Smooth muscle cell (in vitro differentiated cells): Measurements from ENCODE around the gene OVAAL. TPM values are rescaled to one million over a fixed set of nuclear protein-coding genes. Genes with fewer than 3 reads are reported as not detected.
"Not testable (repeated sequence)": the region's sequence is repeated elsewhere in the genome, so short reads cannot be mapped to it uniquely, and the experiment has no call there.

ENCODE experiments used
- DNase-seq: peaks from one replicate; lab custom pipeline; 2025; ENCODE audit not compliant: unreplicated experiment; lab: John Stamatoyannopoulos, UW
- H2AFZ ChIP-seq: fragments of 200-600 bp; sonication (generic); 2 replicates; pipeline ENCODE4 v1.6.0; 2016; ENCODE audit warnings: antibody characterized with exemption, low read depth, mild to moderate bottlenecking
- H3F3A ChIP-seq: fragments of 200-600 bp; sonication (generic); 2 replicates; pipeline ENCODE4 v1.6.0; 2017; ENCODE audit warnings: antibody characterized with exemption, low read depth
- H3K27ac ChIP-seq: fragments of 200-600 bp; sonication (generic); 2 replicates; pipeline ENCODE4 v1.5.1; 2016; ENCODE audit warnings: low read depth, mild to moderate bottlenecking
- H3K27me3 ChIP-seq: fragments of 200-600 bp; sonication (generic); 2 replicates; pipeline ENCODE4 v1.6.1; 2016; ENCODE audit warnings: low read depth, mild to moderate bottlenecking
- H3K36me3 ChIP-seq: fragments of 200-600 bp; sonication (generic); 2 replicates; pipeline ENCODE4 v1.5.1; 2016; ENCODE audit warnings: low read depth
- H3K4me1 ChIP-seq: fragments of 200-600 bp; sonication (generic); 2 replicates; pipeline ENCODE4 v1.5.1; 2016; ENCODE audit warnings: low read depth
- H3K4me2 ChIP-seq: fragments of 200-600 bp; sonication (generic); 2 replicates; pipeline ENCODE4 v1.6.0; 2016; ENCODE audit warnings: mild to moderate bottlenecking
- H3K4me3 ChIP-seq: fragments of 200-600 bp; sonication (generic); 2 replicates; pipeline ENCODE4 v1.5.1; 2016; ENCODE audit warnings: mild to moderate bottlenecking
- H3K79me2 ChIP-seq: fragments of 200-600 bp; sonication (generic); 2 replicates; pipeline ENCODE4 v1.6.0; 2016; ENCODE audit warnings: low read depth, mild to moderate bottlenecking
- H3K9ac ChIP-seq: fragments of 200-600 bp; sonication (generic); 2 replicates; pipeline ENCODE4 v1.6.0; 2016; ENCODE audit warnings: low read depth
- H3K9me3 ChIP-seq: fragments of 200-600 bp; sonication (generic); replicated peaks from 2 replicates; pipeline ENCODE4 v1.5.1; 2016; ENCODE audit warnings: low read depth
- H4K20me1 ChIP-seq: fragments of 200-600 bp; sonication (generic); 2 replicates; pipeline ENCODE4 v1.6.0; 2016; ENCODE audit warnings: low read depth
- CTCF ChIP-seq: fragments of 200-600 bp; sonication (generic); IDR thresholded peaks from 2 replicates; pipeline ENCODE4 v1.5.1; 2017; ENCODE audit warnings: borderline replicate concordance, mild to moderate bottlenecking, antibody characterized with exemption; ENCODE audit not compliant: insufficient read depth, poor library complexity, severe bottlenecking
- WGBS: methylation state at CpG from one replicate; pipeline ENCODE4 v1.1.7; 2016; ENCODE audit warnings: low lambda C conversion rate; 5-methylcytosine and 5-hydroxymethylcytosine counted together
- polyA plus RNA-seq: library from polyadenylated mRNA; unstranded; fragments of >200 nt; fragmentation: Nextera tagmentation; extraction: Ambion mirVana; gene quantifications from 2 replicates; pipeline ENCODE4 v1.2.1, GENCODE V29; 2016
- total RNA-seq: library from RNA; depleted of rRNA; stranded (reverse); fragments of >200 nt; gene quantifications from 2 replicates; pipeline ENCODE4 v1.2.3, GENCODE V29; 2014

OVAAL gene
- total and polyA plus RNA-seq, 2 experiments from 2014 or later: not detected

GRCh38 chr1:180548686-180549317 lies 10.0 kb upstream of the OVAAL start:
- DNase-seq: no peak
- no peaks in the 10 kb centered on the region for H4K20me1 ChIP-seq
- no peaks in the 10 kb centered on the region for H3K9me3 ChIP-seq
- no peak overlapping the region for H3K4me2 ChIP-seq
- no peaks in the 10 kb centered on the region for H3K4me1 ChIP-seq
- no peaks in the 10 kb centered on the region for H3K27me3 ChIP-seq
- H3K9ac ChIP-seq: no peak overlapping the region
- 94% methylated on average over 7 of the region's 7 CpGs for WGBS
- no peaks in the 10 kb centered on the region for H3K79me2 ChIP-seq
- no peak overlapping the region for H3K4me3 ChIP-seq
- no peak overlapping the region for H2AFZ ChIP-seq
- no peak overlapping the region for H3K27ac ChIP-seq
- H3F3A ChIP-seq: no peaks in the 10 kb centered on the region
- TF ChIP-seq CTCF: no peak
- no peaks in the 10 kb centered on the region for H3K36me3 ChIP-seq

GRCh38 chr1:180549770-180550169 lies 9.0 kb upstream of the OVAAL start:
- H3K36me3 ChIP-seq, H3K4me1 ChIP-seq, H3K9me3 ChIP-seq, H3K4me3 ChIP-seq, H3K27ac ChIP-seq, H3K27me3 ChIP-seq, H3F3A ChIP-seq, H2AFZ ChIP-seq, H3K9ac ChIP-seq, H4K20me1 ChIP-seq, H3K79me2 ChIP-seq, DNase-seq, H3K4me2 ChIP-seq: not testable (repeated sequence)
- 92% methylated on average over 8 of the region's 8 CpGs for WGBS

- Histone ChIP-seq H3K36me3 (no peaks in the 10 kb centered on the region), H3K4me3 (no peak overlapping the region), H3K27me3 (no peaks in the 10 kb centered on the region), H3K9ac (no peak overlapping the region), H3F3A (no peaks in the 10 kb centered on the region), H3K9me3 (no peaks in the 10 kb centered on the region), H3K4me2 (no peak overlapping the region), H4K20me1 (no peaks in the 10 kb centered on the region), H3K4me1 (no peaks in the 10 kb centered on the region), H2AFZ (no peak overlapping the region), H3K79me2 (no peaks in the 10 kb centered on the region), H3K27ac (no peak overlapping the region)
- WGBS: 86% methylated on average over 3 of the region's 3 CpGs
- TF ChIP-seq CTCF: no peak
- DNase-seq: no peak
Observed at GRCh38 chr1:180550241-180550640, 8.5 kb upstream of the OVAAL start.

DNA sequence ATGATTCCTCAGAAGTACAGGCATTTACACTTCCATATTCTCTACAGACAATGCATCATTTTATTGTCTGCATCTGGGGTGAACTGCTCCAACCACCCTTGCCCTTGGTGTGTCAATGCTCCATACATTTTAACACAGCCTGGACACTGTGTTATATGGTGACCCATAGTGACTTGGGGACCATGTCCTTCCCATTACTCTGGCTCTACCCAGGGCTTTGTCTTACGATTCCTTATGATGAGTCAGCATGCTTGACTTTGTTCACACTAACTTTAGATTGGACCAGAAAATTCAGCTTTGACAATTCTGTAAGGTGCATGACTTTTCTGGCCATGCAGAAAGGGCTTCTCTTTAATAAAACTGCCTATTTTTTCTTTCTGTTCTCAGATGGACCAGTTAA lies 6.8 kb upstream of the OVAAL start:
- Histone ChIP-seq H3K9ac (no peak overlapping the region), H3F3A (no peaks in the 10 kb centered on the region), H4K20me1 (no peaks in the 10 kb centered on the region), H3K4me1 (no peaks in the 10 kb centered on the region), H2AFZ (no peak overlapping the region), H3K4me2 (no peak overlapping the region), H3K27me3 (peaks cover 4% of the 10 kb centered on the region), H3K9me3 (no peaks in the 10 kb centered on the region), H3K79me2 (no peaks in the 10 kb centered on the region), H3K36me3 (no peaks in the 10 kb centered on the region), H3K4me3 (no peak overlapping the region), H3K27ac (no peak overlapping the region)
- no peak for DNase-seq
- 58% methylated on average over 1 of the region's 1 CpG for WGBS
- no peak for TF ChIP-seq CTCF

DNA sequence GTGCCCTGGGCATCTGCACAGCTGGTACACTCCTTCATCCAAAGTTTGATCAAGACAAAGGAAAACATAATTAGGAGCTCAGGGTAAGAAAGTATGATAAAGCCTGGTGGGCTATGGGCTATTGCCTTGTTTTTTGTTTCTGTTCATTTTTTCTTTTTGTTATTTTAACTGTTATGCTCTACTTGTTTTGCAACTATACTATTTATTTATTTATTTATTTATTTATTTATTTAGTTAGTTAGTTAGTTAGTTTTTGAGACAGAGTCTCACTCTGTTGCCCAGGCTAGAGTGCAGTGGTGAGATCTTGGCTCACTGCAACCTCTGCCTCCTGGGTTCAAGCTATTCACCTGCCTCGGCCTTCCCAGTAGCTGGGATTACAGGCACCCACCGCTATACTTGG lies 5.7 kb upstream of the OVAAL start:
- not testable (repeated sequence) for H3K9me3 ChIP-seq, H3K36me3 ChIP-seq, H3K4me1 ChIP-seq, H3K27ac ChIP-seq, H3K79me2 ChIP-seq, H4K20me1 ChIP-seq, H3K4me2 ChIP-seq, H2AFZ ChIP-seq, H3K4me3 ChIP-seq, H3K27me3 ChIP-seq, H3K9ac ChIP-seq, DNase-seq, H3F3A ChIP-seq
- 94% methylated on average over 2 of the region's 2 CpGs for WGBS
